ENCODE results near the gene ALPL. TPM values are rescaled to one million over a fixed set of nuclear protein-coding genes. Genes with fewer than 3 reads are reported as not detected.

The ALPL gene
- total RNA-seq, 1 experiment from 2014 or later: 140 TPM

- H3K9me3 Mint-ChIP-seq: no peaks in the 10 kb centered on the region
- DNase-seq (ENCODE audit: low spot score): no peak
- H3K27me3 Mint-ChIP-seq (ENCODE audit: low read depth): no peaks in the 10 kb centered on the region
- ATAC-seq: no peak
- no peaks in the 10 kb centered on the region for H3K36me3 Mint-ChIP-seq
- H3K4me3 Mint-ChIP-seq: no peak overlapping the region
- CTCF ChIA-PET: interaction anchor here (0.7 to 4.9 kb wide), 14 partner anchors 7 to 169 kb away, joined by 3 to 62 read pairs (median 4); partner anchors contain the start of gene ALPL
- peaks cover 50% of the 10 kb centered on the region for H3K4me1 Mint-ChIP-seq
- no peak for TF ChIP-seq ZNF416 (CRISPR knock-in tag; IDR thresholded peaks at IDR 0.05)
- TF ChIP-seq, protein P1, sequence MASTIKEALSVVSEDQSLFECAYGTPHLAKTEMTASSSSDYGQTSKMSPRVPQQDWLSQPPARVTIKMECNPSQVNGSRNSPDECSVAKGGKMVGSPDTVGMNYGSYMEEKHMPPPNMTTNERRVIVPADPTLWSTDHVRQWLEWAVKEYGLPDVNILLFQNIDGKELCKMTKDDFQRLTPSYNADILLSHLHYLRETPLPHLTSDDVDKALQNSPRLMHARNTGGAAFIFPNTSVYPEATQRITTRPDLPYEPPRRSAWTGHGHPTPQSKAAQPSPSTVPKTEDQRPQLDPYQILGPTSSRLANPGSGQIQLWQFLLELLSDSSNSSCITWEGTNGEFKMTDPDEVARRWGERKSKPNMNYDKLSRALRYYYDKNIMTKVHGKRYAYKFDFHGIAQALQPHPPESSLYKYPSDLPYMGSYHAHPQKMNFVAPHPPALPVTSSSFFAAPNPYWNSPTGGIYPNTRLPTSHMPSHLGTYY (CRISPR knock-in tag; IDR thresholded peaks at IDR 0.05): no peak
- TF ChIP-seq NR2C2 (CRISPR knock-in tag; IDR thresholded peaks at IDR 0.05): no peak
- TF ChIP-seq GABPB1 (CRISPR knock-in tag; IDR thresholded peaks at IDR 0.05): no peak
- no peak for TF ChIP-seq NFE2L1 (CRISPR knock-in tag; IDR thresholded peaks at IDR 0.05)
- TF ChIP-seq, protein P2, sequence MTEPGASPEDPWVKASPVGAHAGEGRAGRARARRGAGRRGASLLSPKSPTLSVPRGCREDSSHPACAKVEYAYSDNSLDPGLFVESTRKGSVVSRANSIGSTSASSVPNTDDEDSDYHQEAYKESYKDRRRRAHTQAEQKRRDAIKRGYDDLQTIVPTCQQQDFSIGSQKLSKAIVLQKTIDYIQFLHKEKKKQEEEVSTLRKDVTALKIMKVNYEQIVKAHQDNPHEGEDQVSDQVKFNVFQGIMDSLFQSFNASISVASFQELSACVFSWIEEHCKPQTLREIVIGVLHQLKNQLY (CRISPR knock-in tag; IDR thresholded peaks at IDR 0.05): no peak
- TF ChIP-seq NR1H2 (CRISPR knock-in tag; IDR thresholded peaks at IDR 0.05): no peak
- no peak for TF ChIP-seq CREB1 (CRISPR knock-in tag; IDR thresholded peaks at IDR 0.05)
- TF ChIP-seq ZMAT4 (CRISPR knock-in tag; IDR thresholded peaks at IDR 0.05): no peak
- TF ChIP-seq MXD4 (CRISPR knock-in tag; IDR thresholded peaks at IDR 0.05; ENCODE audit: borderline replicate concordance): no peak
- TF ChIP-seq, protein P3, sequence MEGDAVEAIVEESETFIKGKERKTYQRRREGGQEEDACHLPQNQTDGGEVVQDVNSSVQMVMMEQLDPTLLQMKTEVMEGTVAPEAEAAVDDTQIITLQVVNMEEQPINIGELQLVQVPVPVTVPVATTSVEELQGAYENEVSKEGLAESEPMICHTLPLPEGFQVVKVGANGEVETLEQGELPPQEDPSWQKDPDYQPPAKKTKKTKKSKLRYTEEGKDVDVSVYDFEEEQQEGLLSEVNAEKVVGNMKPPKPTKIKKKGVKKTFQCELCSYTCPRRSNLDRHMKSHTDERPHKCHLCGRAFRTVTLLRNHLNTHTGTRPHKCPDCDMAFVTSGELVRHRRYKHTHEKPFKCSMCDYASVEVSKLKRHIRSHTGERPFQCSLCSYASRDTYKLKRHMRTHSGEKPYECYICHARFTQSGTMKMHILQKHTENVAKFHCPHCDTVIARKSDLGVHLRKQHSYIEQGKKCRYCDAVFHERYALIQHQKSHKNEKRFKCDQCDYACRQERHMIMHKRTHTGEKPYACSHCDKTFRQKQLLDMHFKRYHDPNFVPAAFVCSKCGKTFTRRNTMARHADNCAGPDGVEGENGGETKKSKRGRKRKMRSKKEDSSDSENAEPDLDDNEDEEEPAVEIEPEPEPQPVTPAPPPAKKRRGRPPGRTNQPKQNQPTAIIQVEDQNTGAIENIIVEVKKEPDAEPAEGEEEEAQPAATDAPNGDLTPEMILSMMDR (IDR thresholded peaks at IDR 0.05): no peak
- H3K27ac Mint-ChIP-seq: peak overlapping the region; percentile 93
- POLR2A ChIA-PET: interaction anchor here (0.7 kb wide), 1 partner anchor 289 kb away, joined by 3 read pairs; no protein-coding TSS in a partner anchor
Observed at GRCh38 chr1:21537932-21538630, 28.9 kb downstream of the ALPL start.

DNA sequence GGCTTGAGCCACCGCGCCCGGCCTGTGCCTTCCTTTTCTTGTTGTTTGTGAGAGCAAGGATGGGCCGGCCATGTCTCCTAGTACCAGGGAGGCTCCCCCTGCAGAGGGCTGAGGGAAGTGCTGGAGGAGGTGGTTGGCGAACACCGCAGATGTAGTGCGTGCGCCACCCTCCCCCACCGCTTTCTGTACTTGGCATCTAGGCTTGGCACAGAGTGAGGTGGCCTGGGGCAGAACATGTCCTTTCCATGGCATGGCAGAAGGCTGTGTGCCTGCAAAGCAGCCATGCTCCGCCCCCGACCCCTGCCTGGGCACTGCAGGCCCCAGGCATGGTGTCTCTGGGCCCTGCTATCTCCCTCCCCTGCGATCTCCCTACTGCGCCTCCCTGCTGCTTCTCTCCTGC is 30.7 kb downstream of the ALPL start:
- no peak overlapping the region for H3K27ac Mint-ChIP-seq
- ChIA-PET CTCF (interaction anchor here (0.7 to 2.0 kb wide), 10 partner anchors 11 to 293 kb away, joined by 3 to 10 read pairs (median 4); partner anchors contain the start of gene ALPL), POLR2A (no interaction called here)
- DNase-seq (ENCODE audit: low spot score) (peak; percentile 79), ATAC-seq (peak; percentile 89)
- peaks cover 46% of the 10 kb centered on the region for H3K4me1 Mint-ChIP-seq
- H3K27me3 Mint-ChIP-seq (ENCODE audit: low read depth): no peaks in the 10 kb centered on the region
- no peaks in the 10 kb centered on the region for H3K9me3 Mint-ChIP-seq
- H3K4me3 Mint-ChIP-seq: no peak overlapping the region
- 0 out of 2 replicates have a peak, but pooled peaks have one; percentile 6 for TF ChIP-seq ZNF121 (CRISPR knock-in tag; IDR thresholded peaks at IDR 0.05)
- TF ChIP-seq, protein P3 (IDR thresholded peaks at IDR 0.05): peak; percentile 55
- TF ChIP-seq, protein P4, sequence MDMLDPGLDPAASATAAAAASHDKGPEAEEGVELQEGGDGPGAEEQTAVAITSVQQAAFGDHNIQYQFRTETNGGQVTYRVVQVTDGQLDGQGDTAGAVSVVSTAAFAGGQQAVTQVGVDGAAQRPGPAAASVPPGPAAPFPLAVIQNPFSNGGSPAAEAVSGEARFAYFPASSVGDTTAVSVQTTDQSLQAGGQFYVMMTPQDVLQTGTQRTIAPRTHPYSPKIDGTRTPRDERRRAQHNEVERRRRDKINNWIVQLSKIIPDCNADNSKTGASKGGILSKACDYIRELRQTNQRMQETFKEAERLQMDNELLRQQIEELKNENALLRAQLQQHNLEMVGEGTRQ (CRISPR knock-in tag; IDR thresholded peaks at IDR 0.05): no peak
- H3K36me3 Mint-ChIP-seq: no peaks in the 10 kb centered on the region

DNA sequence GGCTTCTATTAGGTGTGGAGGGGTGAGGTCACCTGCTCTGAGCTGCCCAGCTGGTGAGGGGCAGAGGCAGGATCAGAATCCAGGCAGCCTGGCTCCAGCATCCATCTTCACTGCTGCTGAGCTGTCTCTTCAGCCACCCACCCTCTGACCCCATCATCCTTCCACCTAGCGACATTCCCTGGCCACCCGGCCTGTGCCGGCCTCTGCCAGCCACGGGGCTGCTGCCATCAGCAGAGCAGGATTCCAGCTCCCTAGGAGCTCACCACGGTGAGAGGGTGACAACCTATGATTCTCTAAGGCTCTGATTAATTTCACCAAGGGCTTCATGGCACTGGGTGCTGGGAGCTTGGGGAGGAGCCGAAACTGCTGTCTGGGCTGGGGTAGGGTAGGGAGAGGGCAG is 32.1 kb downstream of the ALPL start:
- no peaks in the 10 kb centered on the region for H3K9me3 Mint-ChIP-seq
- CTCF ChIA-PET: interaction anchor here (1.1 to 2.0 kb wide), 6 partner anchors 13 to 287 kb away, joined by 3 to 10 read pairs (median 4); partner anchors contain the start of gene ALPL
- DNase-seq (ENCODE audit: low spot score): no peak
- no peak overlapping the region for H3K4me3 Mint-ChIP-seq
- H3K27me3 Mint-ChIP-seq (ENCODE audit: low read depth): no peaks in the 10 kb centered on the region
- POLR2A ChIA-PET: no interaction called here
- no peaks in the 10 kb centered on the region for H3K36me3 Mint-ChIP-seq
- ATAC-seq: no peak
- peak overlapping the region; percentile 68; the same call in 1 of the 2 replicates for H3K27ac Mint-ChIP-seq
- H3K4me1 Mint-ChIP-seq: peaks cover 42% of the 10 kb centered on the region
- TF ChIP-seq, protein P5, sequence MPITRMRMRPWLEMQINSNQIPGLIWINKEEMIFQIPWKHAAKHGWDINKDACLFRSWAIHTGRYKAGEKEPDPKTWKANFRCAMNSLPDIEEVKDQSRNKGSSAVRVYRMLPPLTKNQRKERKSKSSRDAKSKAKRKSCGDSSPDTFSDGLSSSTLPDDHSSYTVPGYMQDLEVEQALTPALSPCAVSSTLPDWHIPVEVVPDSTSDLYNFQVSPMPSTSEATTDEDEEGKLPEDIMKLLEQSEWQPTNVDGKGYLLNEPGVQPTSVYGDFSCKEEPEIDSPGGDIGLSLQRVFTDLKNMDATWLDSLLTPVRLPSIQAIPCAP (CRISPR knock-in tag; IDR thresholded peaks at IDR 0.05): no peak
- TF ChIP-seq, protein P6, sequence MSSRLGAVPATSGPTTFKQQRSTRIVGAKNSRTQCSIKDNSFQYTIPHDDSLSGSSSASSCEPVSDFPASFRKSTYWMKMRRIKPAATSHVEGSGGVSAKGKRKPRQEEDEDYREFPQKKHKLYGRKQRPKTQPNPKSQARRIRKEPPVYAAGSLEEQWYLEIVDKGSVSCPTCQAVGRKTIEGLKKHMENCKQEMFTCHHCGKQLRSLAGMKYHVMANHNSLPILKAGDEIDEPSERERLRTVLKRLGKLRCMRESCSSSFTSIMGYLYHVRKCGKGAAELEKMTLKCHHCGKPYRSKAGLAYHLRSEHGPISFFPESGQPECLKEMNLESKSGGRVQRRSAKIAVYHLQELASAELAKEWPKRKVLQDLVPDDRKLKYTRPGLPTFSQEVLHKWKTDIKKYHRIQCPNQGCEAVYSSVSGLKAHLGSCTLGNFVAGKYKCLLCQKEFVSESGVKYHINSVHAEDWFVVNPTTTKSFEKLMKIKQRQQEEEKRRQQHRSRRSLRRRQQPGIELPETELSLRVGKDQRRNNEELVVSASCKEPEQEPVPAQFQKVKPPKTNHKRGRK (CRISPR knock-in tag; IDR thresholded peaks at IDR 0.05; ENCODE audit: borderline replicate concordance): no peak
- TF ChIP-seq, protein P2 (CRISPR knock-in tag; IDR thresholded peaks at IDR 0.05): no peak
- TF ChIP-seq TP53 (CRISPR knock-in tag; IDR thresholded peaks at IDR 0.05): no peak
- no peak for TF ChIP-seq FOXP1 (CRISPR knock-in tag; IDR thresholded peaks at IDR 0.05; ENCODE audit: borderline replicate concordance)
- TF ChIP-seq KAT7 (CRISPR knock-in tag; IDR thresholded peaks at IDR 0.05; ENCODE audit: borderline replicate concordance): no peak
- TF ChIP-seq NR2C2 (CRISPR knock-in tag; IDR thresholded peaks at IDR 0.05): no peak
- TF ChIP-seq TEAD4 (CRISPR knock-in tag; IDR thresholded peaks at IDR 0.05): no peak
